ENCODE measurements around the gene REPS2.

REPS2 gene

DNA sequence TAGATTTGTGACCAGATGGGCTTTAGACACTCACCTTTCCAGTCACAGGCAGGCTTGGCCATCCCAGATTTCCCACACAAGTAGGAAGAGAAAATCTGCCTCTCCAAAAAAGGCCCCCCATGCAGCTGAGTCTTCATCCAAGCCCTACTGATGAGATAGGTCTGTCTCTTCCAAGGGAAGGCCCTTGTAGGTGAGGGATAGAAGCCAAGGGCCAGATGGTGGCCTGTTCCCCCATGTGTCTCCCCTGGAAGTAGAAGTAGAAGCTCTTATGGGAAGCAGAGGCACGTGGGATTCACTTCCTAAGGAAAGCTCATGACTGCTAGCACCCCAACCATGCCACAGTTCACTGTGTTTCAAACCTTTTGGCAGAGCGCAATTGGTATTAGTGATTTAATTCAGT, 81.5 kb downstream of the REPS2 start:
- H3K23ac ChIP-seq (ENCODE audit: low read length): no peak overlapping the region
- H3K4ac ChIP-seq (ENCODE audit: low read depth, low read length): no peak overlapping the region
- H3K9ac ChIP-seq (ENCODE audit: low read length): no peak overlapping the region
- no peak for DNase-seq
- no peak overlapping the region for H3K27ac ChIP-seq (ENCODE audit: low read depth, low read length)
- H3K4me1 ChIP-seq (ENCODE audit: control insufficient read depth, low read depth, low read length): no peaks in the 10 kb centered on the region
- H3K79me2 ChIP-seq (ENCODE audit: control insufficient read depth, insufficient read depth, low read length): no peaks in the 10 kb centered on the region
- no peaks in the 10 kb centered on the region for H3K27me3 ChIP-seq (ENCODE audit: insufficient read depth, low read length, poor library complexity)
- no peaks in the 10 kb centered on the region for H3K79me1 ChIP-seq (ENCODE audit: low read length)
- no peak overlapping the region for H2BK15ac ChIP-seq (replicated peaks; ENCODE audit: low read depth)
- no peaks in the 10 kb centered on the region for H3K36me3 ChIP-seq (ENCODE audit: control insufficient read depth, insufficient read depth, low read length)
- no peak overlapping the region for H2AK5ac ChIP-seq (ENCODE audit: low read length)
- H3K4me3 ChIP-seq (ENCODE audit: low read length): no peak overlapping the region
- no peak overlapping the region for H3K56ac ChIP-seq (ENCODE audit: low read length)
- no peak overlapping the region for H4K8ac ChIP-seq (ENCODE audit: low read depth, low read length)
- WGBS (ENCODE audit: extremely low coverage, insufficient coverage, low lambda C conversion rate): no CpG with 5 or more reads among the region's 2 CpGs
- H2BK120ac ChIP-seq (ENCODE audit: low read depth, low read length): no peak overlapping the region
- H3K4me2 ChIP-seq (ENCODE audit: low read length): no peak overlapping the region
- H2BK5ac ChIP-seq (ENCODE audit: low read length): no peak overlapping the region
- H4K5ac ChIP-seq (ENCODE audit: low read length): no peak overlapping the region
- no peak overlapping the region for H3K18ac ChIP-seq (ENCODE audit: low read length)

GRCh38 chrX:17028356-17028755, 81.9 kb downstream of the REPS2 start:
- Histone ChIP-seq H4K8ac (ENCODE audit: low read depth, low read length) (no peak overlapping the region), H3K4me3 (ENCODE audit: low read length) (no peak overlapping the region), H2BK15ac (replicated peaks; ENCODE audit: low read depth) (no peak overlapping the region), H3K18ac (ENCODE audit: low read length) (no peak overlapping the region), H3K79me1 (ENCODE audit: low read length) (no peaks in the 10 kb centered on the region), H3K27me3 (ENCODE audit: insufficient read depth, low read length, poor library complexity) (no peaks in the 10 kb centered on the region), H3K36me3 (ENCODE audit: control insufficient read depth, insufficient read depth, low read length) (no peaks in the 10 kb centered on the region), H3K4me1 (ENCODE audit: control insufficient read depth, low read depth, low read length) (no peaks in the 10 kb centered on the region), H3K23ac (ENCODE audit: low read length) (no peak overlapping the region), H4K5ac (ENCODE audit: low read length) (no peak overlapping the region), H3K4ac (ENCODE audit: low read depth, low read length) (no peak overlapping the region), H3K27ac (ENCODE audit: low read depth, low read length) (no peak overlapping the region), H3K56ac (ENCODE audit: low read length) (no peak overlapping the region), H3K9ac (ENCODE audit: low read length) (no peak overlapping the region), H2AK5ac (ENCODE audit: low read length) (no peak overlapping the region), H2BK5ac (ENCODE audit: low read length) (no peak overlapping the region), H3K79me2 (ENCODE audit: control insufficient read depth, insufficient read depth, low read length) (no peaks in the 10 kb centered on the region), H2BK120ac (ENCODE audit: low read depth, low read length) (no peak overlapping the region), H3K4me2 (ENCODE audit: low read length) (no peak overlapping the region)
- no peak for DNase-seq

DNA sequence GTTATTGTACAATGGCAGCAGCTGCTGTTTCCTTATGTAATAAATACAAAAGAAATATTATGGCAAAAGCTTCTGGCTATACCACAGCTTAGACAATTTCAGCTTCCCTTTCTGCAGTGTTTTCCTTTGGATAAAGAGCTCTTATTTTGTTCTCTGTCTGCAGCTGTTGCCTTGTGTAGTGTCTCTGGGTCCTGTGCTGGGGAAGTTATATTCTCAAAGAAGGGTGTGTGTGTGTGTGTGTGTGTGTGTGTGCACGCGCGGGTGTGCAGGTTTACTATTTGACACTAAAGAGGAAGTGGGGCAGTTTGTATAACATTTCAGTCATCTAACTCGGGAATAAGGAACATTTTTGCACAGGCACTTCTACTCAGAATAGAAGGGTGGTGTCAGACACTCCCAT, 83.6 kb downstream of the REPS2 start:
- no peaks in the 10 kb centered on the region for H3K27me3 ChIP-seq (ENCODE audit: insufficient read depth, low read length, poor library complexity)
- no peak overlapping the region for H3K27ac ChIP-seq (ENCODE audit: low read depth, low read length)
- no peak overlapping the region for H2BK15ac ChIP-seq (replicated peaks; ENCODE audit: low read depth)
- no peak overlapping the region for H4K5ac ChIP-seq (ENCODE audit: low read length)
- H3K36me3 ChIP-seq (ENCODE audit: control insufficient read depth, insufficient read depth, low read length): no peaks in the 10 kb centered on the region
- no peak overlapping the region for H2AK5ac ChIP-seq (ENCODE audit: low read length)
- no peak overlapping the region for H3K4me3 ChIP-seq (ENCODE audit: low read length)
- H3K4me1 ChIP-seq (ENCODE audit: control insufficient read depth, low read depth, low read length): no peaks in the 10 kb centered on the region
- no peak overlapping the region for H3K9ac ChIP-seq (ENCODE audit: low read length)
- DNase-seq: no peak
- H2BK120ac ChIP-seq (ENCODE audit: low read depth, low read length): no peak overlapping the region
- no peak overlapping the region for H3K4me2 ChIP-seq (ENCODE audit: low read length)
- no peak overlapping the region for H3K23ac ChIP-seq (ENCODE audit: low read length)
- no peak overlapping the region for H2BK5ac ChIP-seq (ENCODE audit: low read length)
- no peaks in the 10 kb centered on the region for H3K79me2 ChIP-seq (ENCODE audit: control insufficient read depth, insufficient read depth, low read length)
- H3K18ac ChIP-seq (ENCODE audit: low read length): no peak overlapping the region
- H3K4ac ChIP-seq (ENCODE audit: low read depth, low read length): no peak overlapping the region
- no CpG with 5 or more reads among the region's 4 CpGs for WGBS (ENCODE audit: extremely low coverage, insufficient coverage, low lambda C conversion rate)
- no peak overlapping the region for H4K8ac ChIP-seq (ENCODE audit: low read depth, low read length)
- no peaks in the 10 kb centered on the region for H3K79me1 ChIP-seq (ENCODE audit: low read length)
- no peak overlapping the region for H3K56ac ChIP-seq (ENCODE audit: low read length)

DNA sequence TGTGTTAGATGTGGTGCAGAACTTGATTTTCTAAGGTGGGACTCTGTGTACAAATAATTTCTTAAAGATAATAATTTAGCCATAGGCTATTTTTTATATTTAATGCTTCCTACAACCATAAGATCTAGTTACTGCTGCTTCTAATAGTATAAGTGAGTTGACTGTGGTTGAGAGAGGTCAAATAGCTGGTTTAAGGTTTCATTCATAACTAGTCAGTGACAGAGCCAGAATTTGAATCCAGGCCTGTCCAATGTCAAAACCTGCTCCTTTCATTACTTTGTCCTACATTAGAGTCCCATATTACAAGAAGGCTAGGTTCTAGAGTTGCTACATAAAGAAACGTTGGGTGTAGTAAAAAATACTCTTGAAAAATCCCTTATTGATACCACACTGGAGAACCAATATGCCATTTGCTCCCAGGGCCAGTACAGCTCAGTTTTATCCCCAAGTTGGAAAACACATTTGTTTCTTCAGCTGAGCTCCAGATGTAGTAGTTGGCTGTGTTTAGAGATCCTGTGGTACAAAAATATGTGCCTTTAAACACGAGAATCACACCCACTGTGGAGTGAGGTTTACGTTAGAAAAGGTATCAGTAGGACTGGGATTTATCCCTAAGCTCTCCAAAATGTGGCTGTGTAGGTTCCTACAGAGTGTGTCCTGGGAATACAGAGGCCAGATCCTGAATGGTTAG, 84.3 kb downstream of the REPS2 start:
- no peak overlapping the region for H2AK5ac ChIP-seq (ENCODE audit: low read length)
- H3K9ac ChIP-seq (ENCODE audit: low read length): no peak overlapping the region
- H3K79me2 ChIP-seq (ENCODE audit: control insufficient read depth, insufficient read depth, low read length): no peaks in the 10 kb centered on the region
- no peaks in the 10 kb centered on the region for H3K4me1 ChIP-seq (ENCODE audit: control insufficient read depth, low read depth, low read length)
- no peak overlapping the region for H2BK5ac ChIP-seq (ENCODE audit: low read length)
- H4K8ac ChIP-seq (ENCODE audit: low read depth, low read length): no peak overlapping the region
- no CpG with 5 or more reads among the region's 3 CpGs for WGBS (ENCODE audit: extremely low coverage, insufficient coverage, low lambda C conversion rate)
- H3K27me3 ChIP-seq (ENCODE audit: insufficient read depth, low read length, poor library complexity): no peaks in the 10 kb centered on the region
- H2BK15ac ChIP-seq (replicated peaks; ENCODE audit: low read depth): no peak overlapping the region
- H3K27ac ChIP-seq (ENCODE audit: low read depth, low read length): no peak overlapping the region
- no peaks in the 10 kb centered on the region for H3K36me3 ChIP-seq (ENCODE audit: control insufficient read depth, insufficient read depth, low read length)
- no peak overlapping the region for H3K18ac ChIP-seq (ENCODE audit: low read length)
- H4K5ac ChIP-seq (ENCODE audit: low read length): no peak overlapping the region
- no peak overlapping the region for H3K56ac ChIP-seq (ENCODE audit: low read length)
- H3K4me2 ChIP-seq (ENCODE audit: low read length): no peak overlapping the region
- H3K23ac ChIP-seq (ENCODE audit: low read length): no peak overlapping the region
- DNase-seq: no peak
- H3K4me3 ChIP-seq (ENCODE audit: low read length): no peak overlapping the region
- no peak overlapping the region for H2BK120ac ChIP-seq (ENCODE audit: low read depth, low read length)
- H3K79me1 ChIP-seq (ENCODE audit: low read length): no peaks in the 10 kb centered on the region
- H3K4ac ChIP-seq (ENCODE audit: low read depth, low read length): no peak overlapping the region

DNA sequence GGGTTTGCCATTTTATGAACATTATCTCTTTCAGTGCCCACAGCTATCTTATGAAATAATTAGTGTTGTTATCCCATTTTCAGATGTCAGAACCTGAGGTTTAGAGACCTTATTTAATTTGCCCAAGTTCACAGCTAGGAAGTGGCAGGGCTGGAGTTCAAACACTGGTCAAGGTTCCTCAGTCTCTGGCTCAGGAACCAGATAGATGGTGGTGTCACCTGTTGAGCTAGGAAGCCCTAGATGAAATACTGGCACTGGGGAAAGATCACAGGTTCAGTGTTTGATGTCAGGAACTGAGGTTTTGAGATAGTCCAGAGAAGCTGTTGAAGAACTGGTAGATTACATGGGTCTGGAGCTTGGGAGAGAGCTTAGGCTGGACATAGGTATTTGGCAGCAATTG, 85.4 kb downstream of the REPS2 start:
- Histone ChIP-seq H4K5ac (ENCODE audit: low read length) (no peak overlapping the region), H3K27me3 (ENCODE audit: insufficient read depth, low read length, poor library complexity) (no peaks in the 10 kb centered on the region), H2BK15ac (replicated peaks; ENCODE audit: low read depth) (no peak overlapping the region)

DNA sequence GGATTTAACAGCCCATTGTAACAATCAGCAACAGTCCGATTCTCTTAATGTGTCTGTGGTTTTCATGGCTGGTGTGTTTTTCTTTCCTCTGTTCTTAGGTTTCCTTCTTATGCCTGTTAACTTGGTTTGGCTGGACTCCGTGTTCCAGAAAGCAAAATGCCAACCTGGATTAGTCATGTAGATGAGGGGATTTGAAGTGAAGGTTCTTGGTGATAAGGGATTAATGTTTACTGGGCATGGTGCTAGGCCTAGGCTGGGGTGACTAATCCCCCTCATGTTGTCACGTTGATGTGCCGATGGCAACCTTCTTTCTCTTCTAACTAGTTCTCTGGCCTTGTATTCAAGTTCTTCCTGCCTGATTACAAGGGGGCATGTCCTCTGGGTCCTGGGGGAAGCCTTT, 85.9 kb downstream of the REPS2 start:
- H2AK5ac ChIP-seq (ENCODE audit: low read length): no peak overlapping the region
- H3K4me3 ChIP-seq (ENCODE audit: low read length): no peak overlapping the region
- no peaks in the 10 kb centered on the region for H3K4me1 ChIP-seq (ENCODE audit: control insufficient read depth, low read depth, low read length)
- H3K4ac ChIP-seq (ENCODE audit: low read depth, low read length): no peak overlapping the region
- no peak overlapping the region for H3K9ac ChIP-seq (ENCODE audit: low read length)
- no peaks in the 10 kb centered on the region for H3K36me3 ChIP-seq (ENCODE audit: control insufficient read depth, insufficient read depth, low read length)
- H4K8ac ChIP-seq (ENCODE audit: low read depth, low read length): no peak overlapping the region
- no peaks in the 10 kb centered on the region for H3K79me1 ChIP-seq (ENCODE audit: low read length)
- no peak for DNase-seq
- no peaks in the 10 kb centered on the region for H3K27me3 ChIP-seq (ENCODE audit: insufficient read depth, low read length, poor library complexity)
- no peak overlapping the region for H3K27ac ChIP-seq (ENCODE audit: low read depth, low read length)
- no peak overlapping the region for H2BK15ac ChIP-seq (replicated peaks; ENCODE audit: low read depth)
- H4K5ac ChIP-seq (ENCODE audit: low read length): no peak overlapping the region
- no CpG with 5 or more reads among the region's 4 CpGs for WGBS (ENCODE audit: extremely low coverage, insufficient coverage, low lambda C conversion rate)
- no peaks in the 10 kb centered on the region for H3K79me2 ChIP-seq (ENCODE audit: control insufficient read depth, insufficient read depth, low read length)
- no peak overlapping the region for H2BK120ac ChIP-seq (ENCODE audit: low read depth, low read length)
- no peak overlapping the region for H3K56ac ChIP-seq (ENCODE audit: low read length)
- no peak overlapping the region for H3K18ac ChIP-seq (ENCODE audit: low read length)
- no peak overlapping the region for H3K4me2 ChIP-seq (ENCODE audit: low read length)
- no peak overlapping the region for H2BK5ac ChIP-seq (ENCODE audit: low read length)
- no peak overlapping the region for H3K23ac ChIP-seq (ENCODE audit: low read length)

More for the DNA sequence above, 85.4 kb downstream of the REPS2 start:
- Histone ChIP-seq H3K4me3 (ENCODE audit: low read length) (no peak overlapping the region), H3K9ac (ENCODE audit: low read length) (no peak overlapping the region), H3K4me2 (ENCODE audit: low read length) (no peak overlapping the region), H3K56ac (ENCODE audit: low read length) (no peak overlapping the region), H3K18ac (ENCODE audit: low read length) (no peak overlapping the region), H3K36me3 (ENCODE audit: control insufficient read depth, insufficient read depth, low read length) (no peaks in the 10 kb centered on the region), H2BK5ac (ENCODE audit: low read length) (no peak overlapping the region), H4K8ac (ENCODE audit: low read depth, low read length) (no peak overlapping the region), H3K27ac (ENCODE audit: low read depth, low read length) (no peak overlapping the region), H3K23ac (ENCODE audit: low read length) (no peak overlapping the region), H2BK120ac (ENCODE audit: low read depth, low read length) (no peak overlapping the region), H3K79me2 (ENCODE audit: control insufficient read depth, insufficient read depth, low read length) (no peaks in the 10 kb centered on the region), H3K79me1 (ENCODE audit: low read length) (no peaks in the 10 kb centered on the region), H3K4me1 (ENCODE audit: control insufficient read depth, low read depth, low read length) (no peaks in the 10 kb centered on the region), H3K4ac (ENCODE audit: low read depth, low read length) (no peak overlapping the region), H2AK5ac (ENCODE audit: low read length) (no peak overlapping the region)
- DNase-seq: no peak

Measured in mesendoderm (in vitro differentiated cells).